Muscle of leg (tissue), 16 donors: ENCODE results near the gene BAZ2B. TPM values are rescaled to one million over a fixed set of nuclear protein-coding genes. Genes with fewer than 3 reads are reported as not detected.
A peak's percentile ranks its signal among the peaks of the same experiment; 100 is the strongest.

ENCODE experiments used
- DNase-seq: peaks from one replicate; pipeline ENCODE4 v3.0.0; 2013
- H3K27ac ChIP-seq: one replicate; pipeline ENCODE4 v1.5.1; 2013; ENCODE audit warnings: mild to moderate bottlenecking, low read length, control low read depth
- H3K27me3 ChIP-seq: one replicate; pipeline ENCODE4 v1.6.1; 2013; ENCODE audit warnings: low read length; ENCODE audit not compliant: control insufficient read depth, insufficient read depth
- H3K36me3 ChIP-seq: one replicate; pipeline ENCODE4 v1.6.1; 2013; ENCODE audit warnings: low read length; ENCODE audit not compliant: control insufficient read depth, insufficient read depth
- H3K4me1 ChIP-seq: one replicate; pipeline ENCODE4 v1.6.1; 2013; ENCODE audit warnings: low read length; ENCODE audit not compliant: control insufficient read depth, insufficient read depth
- H3K4me3 ChIP-seq: one replicate; pipeline ENCODE4 v1.5.1; 2013; ENCODE audit warnings: low read length, control low read depth
- H3K9me3 ChIP-seq: replicated peaks from 2 replicates; pipeline ENCODE4 v1.6.1; 2013; ENCODE audit warnings: low read depth, low read length; ENCODE audit not compliant: control insufficient read depth
- WGBS: methylation state at CpG from one replicate; pipeline ENCODE4 v1.1.5; 2013; ENCODE audit warnings: missing lambda C conversion rate; ENCODE audit not compliant: insufficient coverage; 5-methylcytosine and 5-hydroxymethylcytosine counted together
- long read RNA-seq, 11 donors: transcript quantifications; one replicate each; lab custom pipeline, GENCODE V29; 2026
- polyA plus RNA-seq, 8 donors: library from polyadenylated mRNA; unstranded; fragments of 120-200 nt; gene quantifications; one replicate each; pipeline versions ENCODE4 v1.2.1 to v1.2.3, GENCODE V29; 2013; ENCODE audit warnings: inconsistent platforms in 1 of 8, low replicate concordance in 1 of 8; ENCODE audit not compliant: insufficient read length in 8 of 8, insufficient read depth in 1 of 8
- total RNA-seq: library from RNA; stranded (reverse); fragments of 120-200 nt; gene quantifications from one replicate; pipeline ENCODE4 v1.2.4, GENCODE V29; 2013

Gene BAZ2B
- 60.5 TPM for total RNA-seq
- 10 to 100 TPM; 20.8 to 42.8 (median 33.6) TPM for polyA plus RNA-seq
- long read RNA-seq, donor 1: 0 reads
- long read RNA-seq, donor 2: 0 reads
- long read RNA-seq, donor 3: 0 reads
- long read RNA-seq, donor 4: 0 reads
- long read RNA-seq, donor 5: 0 reads
- long read RNA-seq, donor 6: 0 reads
- long read RNA-seq, donor 7, partial matches to known transcripts: 0 of 1 reads
- long read RNA-seq, donor 7, other reads (novel, unspliced or antisense): 0 of 1 reads
- long read RNA-seq, donor 8: 0 reads
- long read RNA-seq, donor 9: 0 reads
- long read RNA-seq, donor 10: 0 reads
- long read RNA-seq, donor 11, partial matches to known transcripts: 0 of 1 reads
- long read RNA-seq, donor 11, other reads (novel, unspliced or antisense): 0 of 1 reads

- H3K27me3 ChIP-seq: no peaks in the 10 kb centered on the region
- no peaks in the 10 kb centered on the region for H3K9me3 ChIP-seq
- WGBS: no CpG with 5 or more reads among the region's 6 CpGs
- H3K36me3 ChIP-seq: no peaks in the 10 kb centered on the region
- peak; percentile 94 for DNase-seq
- H3K4me3 ChIP-seq: peak within 1 kb of the TSS; percentile 81
- H3K4me1 ChIP-seq: peaks cover 5% of the 10 kb centered on the region
- peak within 1 kb of the TSS; percentile 98 for H3K27ac ChIP-seq
These were observed at the start of gene BAZ2B for GRCh38 chr2:159616286-159616701. BAZ2B (minus strand) TSS chr2:159616548; CDS start chr2:159478719, 137,829 bp downstream.

- Histone ChIP-seq H3K9me3 (peaks cover 2% of the 10 kb centered on the region), H3K4me3 (no peak overlapping the region), H3K4me1 (no peaks in the 10 kb centered on the region), H3K27ac (no peak overlapping the region), H3K36me3 (no peaks in the 10 kb centered on the region), H3K27me3 (no peaks in the 10 kb centered on the region)
- no peak for DNase-seq
These were observed 44.9 kb upstream of the BAZ2B start for GRCh38 chr2:159661286-159661685.

- no peaks in the 10 kb centered on the region for H3K36me3 ChIP-seq
- H3K4me1 ChIP-seq: no peaks in the 10 kb centered on the region
- H3K4me3 ChIP-seq: no peak overlapping the region
- H3K27me3 ChIP-seq: no peaks in the 10 kb centered on the region
- DNase-seq: peak; percentile 86
- H3K9me3 ChIP-seq: peaks cover 3% of the 10 kb centered on the region
- 67% methylated on average over 2 of the region's 6 CpGs for WGBS
- H3K27ac ChIP-seq: peak overlapping the region; percentile 40
These were observed 42.8 kb upstream of the BAZ2B start for GRCh38 chr2:159658881-159659873.

GRCh38 chr2:159653962-159654361 lies 37.6 kb upstream of the BAZ2B start:
- WGBS: no CpG with 5 or more reads among the region's 2 CpGs
- no peak for DNase-seq
- Histone ChIP-seq H3K36me3 (no peaks in the 10 kb centered on the region), H3K4me3 (no peak overlapping the region), H3K27ac (no peak overlapping the region), H3K9me3 (peaks cover 3% of the 10 kb centered on the region), H3K27me3 (no peaks in the 10 kb centered on the region), H3K4me1 (no peaks in the 10 kb centered on the region)

GRCh38 chr2:159651884-159652283 lies 35.5 kb upstream of the BAZ2B start:
- H3K27me3 ChIP-seq: no peaks in the 10 kb centered on the region
- no peaks in the 10 kb centered on the region for H3K4me1 ChIP-seq
- no peak for DNase-seq
- no peaks in the 10 kb centered on the region for H3K36me3 ChIP-seq
- whole genome bisulfite sequencing: no CpG with 5 or more reads among the region's 1 CpG
- no peak overlapping the region for H3K27ac ChIP-seq
- H3K4me3 ChIP-seq: no peak overlapping the region
- H3K9me3 ChIP-seq: peaks cover 3% of the 10 kb centered on the region

- Histone ChIP-seq H3K4me3 (no peak overlapping the region), H3K9me3 (peaks cover 3% of the 10 kb centered on the region), H3K27me3 (no peaks in the 10 kb centered on the region), H3K4me1 (no peaks in the 10 kb centered on the region), H3K36me3 (no peaks in the 10 kb centered on the region), H3K27ac (no peak overlapping the region)
- no peak for DNase-seq
These were observed 34.2 kb upstream of the BAZ2B start for GRCh38 chr2:159650574-159650973.

GRCh38 chr2:159648643-159649042 lies 32.3 kb upstream of the BAZ2B start:
- H3K9me3 ChIP-seq: no peaks in the 10 kb centered on the region
- no CpG with 5 or more reads among the region's 2 CpGs for WGBS
- H3K36me3 ChIP-seq: no peaks in the 10 kb centered on the region

GRCh38 chr2:159647667-159648066 lies 31.3 kb upstream of the BAZ2B start:
- WGBS: no CpG with 5 or more reads among the region's 2 CpGs
- H3K27ac ChIP-seq: no peak overlapping the region
- no peaks in the 10 kb centered on the region for H3K36me3 ChIP-seq
- no peak for DNase-seq
- H3K9me3 ChIP-seq: no peaks in the 10 kb centered on the region
- H3K4me3 ChIP-seq: no peak overlapping the region
- H3K27me3 ChIP-seq: no peaks in the 10 kb centered on the region
- H3K4me1 ChIP-seq: no peaks in the 10 kb centered on the region

More at GRCh38 chr2:159648643-159649042, 32.3 kb upstream of the BAZ2B start:
- H3K27ac ChIP-seq: no peak overlapping the region
- DNase-seq: no peak
- no peaks in the 10 kb centered on the region for H3K27me3 ChIP-seq
- no peak overlapping the region for H3K4me3 ChIP-seq
- no peaks in the 10 kb centered on the region for H3K4me1 ChIP-seq

- Histone ChIP-seq H3K4me1 (no peaks in the 10 kb centered on the region), H3K27ac (no peak overlapping the region), H3K36me3 (no peaks in the 10 kb centered on the region), H3K9me3 (no peaks in the 10 kb centered on the region), H3K4me3 (no peak overlapping the region), H3K27me3 (no peaks in the 10 kb centered on the region)
- no peak for DNase-seq
- WGBS: no CpG with 5 or more reads among the region's 1 CpG
These were observed 23.8 kb upstream of the BAZ2B start for GRCh38 chr2:159640176-159640575.

GRCh38 chr2:159639712-159640111 lies 23.4 kb upstream of the BAZ2B start:
- Histone ChIP-seq H3K27me3 (no peaks in the 10 kb centered on the region), H3K27ac (no peak overlapping the region), H3K4me1 (no peaks in the 10 kb centered on the region), H3K4me3 (no peak overlapping the region), H3K9me3 (no peaks in the 10 kb centered on the region), H3K36me3 (no peaks in the 10 kb centered on the region)
- no peak for DNase-seq
